ENCODE results near the gene F7. TPM values are rescaled to one million over a fixed set of nuclear protein-coding genes. Genes with fewer than 3 reads are reported as not detected.

The F7 gene
- total RNA-seq, 1 donor from 2014 or later: not detected

DNA sequence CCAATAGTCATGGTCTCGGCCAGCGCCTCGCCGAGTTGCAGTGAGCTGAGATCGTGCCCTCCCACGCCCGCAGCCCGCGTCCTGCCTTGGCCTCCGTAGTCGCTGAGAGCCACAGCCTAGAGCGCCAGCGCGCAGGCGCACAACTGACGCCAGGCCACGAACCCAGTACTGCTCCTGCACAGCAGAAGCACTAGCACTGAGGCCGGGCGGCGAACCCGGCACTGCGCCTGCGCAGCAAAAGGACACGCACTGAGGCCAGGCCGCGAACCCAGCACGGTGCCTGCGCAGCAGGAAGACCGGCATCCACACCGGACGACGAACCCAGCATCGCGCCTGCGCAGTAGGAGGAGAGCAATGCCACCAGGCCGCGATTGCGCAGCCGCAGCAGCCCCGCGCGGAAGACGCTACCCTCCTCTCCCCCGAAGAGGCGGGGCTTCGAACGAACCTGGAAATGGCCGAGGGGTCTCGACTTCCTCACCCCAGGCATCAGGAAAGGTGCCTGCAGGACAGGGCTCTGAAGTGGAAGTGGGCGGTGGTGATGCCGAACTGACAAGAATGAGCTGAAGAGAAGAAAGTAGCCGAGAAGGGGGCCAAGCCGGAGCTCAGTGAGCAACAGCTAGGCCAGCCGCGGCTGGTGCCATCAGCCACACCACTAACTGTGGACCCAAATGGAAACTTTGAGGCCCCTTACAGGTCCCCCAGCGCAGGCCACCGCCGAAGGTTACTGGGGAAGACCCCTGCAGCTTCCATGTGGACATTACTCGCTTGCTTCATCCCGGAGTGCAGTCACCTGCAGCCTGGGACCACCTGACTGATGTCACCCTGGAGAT is 24.5 kb downstream of the F7 start:
- DNase-seq (ENCODE audit: extremely low read depth, low read depth, low spot score): no peak

- no peak for DNase-seq (ENCODE audit: extremely low read depth, low read depth, low spot score)
Observed at GRCh38 chr13:113135281-113135760, 29.7 kb downstream of the F7 start.

- DNase-seq (ENCODE audit: extremely low read depth, low read depth, low spot score): no peak
Observed at GRCh38 chr13:113137691-113138298, 32.2 kb downstream of the F7 start.

DNA sequence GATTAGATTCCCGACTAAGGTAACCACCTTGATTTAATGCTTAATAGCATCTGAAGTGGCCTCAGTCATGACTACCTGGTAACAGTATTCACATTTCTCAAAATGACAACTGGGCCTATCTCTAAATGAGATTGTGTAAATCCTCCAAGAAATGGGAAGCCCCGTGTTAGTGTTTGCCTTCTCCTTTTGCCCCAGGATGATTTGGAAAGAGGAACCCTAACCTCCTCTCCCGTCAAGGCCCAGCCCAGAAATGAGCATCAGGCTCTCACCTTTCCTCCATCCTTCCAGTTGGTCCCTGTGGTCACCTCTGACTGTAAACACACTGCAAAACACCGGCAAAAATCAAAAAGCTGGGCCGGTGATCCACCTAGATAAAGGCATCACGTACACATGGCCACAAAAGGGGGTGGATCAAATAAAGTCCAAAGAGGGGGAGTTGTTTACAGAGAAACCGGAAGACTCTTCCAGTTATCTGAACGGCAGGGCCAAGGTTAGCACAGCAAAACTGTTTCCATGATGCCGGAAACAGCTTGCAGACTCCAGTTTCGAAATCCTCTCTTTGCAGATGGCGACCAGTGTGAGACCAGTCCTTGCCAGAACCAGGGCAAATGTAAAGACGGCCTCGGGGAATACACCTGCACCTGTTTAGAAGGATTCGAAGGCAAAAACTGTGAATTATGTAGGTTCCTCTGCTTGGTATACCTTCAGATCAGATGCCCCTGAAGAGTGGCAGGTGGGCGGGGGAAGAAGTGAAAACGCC is 33.4 kb downstream of the F7 start:
- no peak for DNase-seq (ENCODE audit: extremely low read depth, low read depth, low spot score)

DNA sequence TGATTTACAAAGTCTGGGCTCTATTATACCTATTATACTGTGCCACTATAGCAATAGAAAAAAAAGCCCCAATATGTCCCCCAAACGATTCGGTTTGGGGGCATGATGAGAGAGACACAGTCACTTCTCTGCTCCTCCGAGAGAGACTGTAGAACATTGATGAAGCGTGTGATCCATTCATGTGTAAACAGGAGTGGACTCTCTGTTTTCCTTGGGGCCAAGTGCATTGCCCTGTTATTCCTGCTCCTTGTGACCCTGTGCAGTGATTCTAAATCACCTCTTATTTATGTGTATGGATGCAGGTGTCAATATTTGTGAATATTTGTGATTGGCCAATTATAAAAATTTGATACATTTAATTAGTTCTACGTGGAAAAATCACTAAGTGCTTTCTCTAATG is 34.0 kb downstream of the F7 start:
- DNase-seq (ENCODE audit: extremely low read depth, low read depth, low spot score): no peak

DNA sequence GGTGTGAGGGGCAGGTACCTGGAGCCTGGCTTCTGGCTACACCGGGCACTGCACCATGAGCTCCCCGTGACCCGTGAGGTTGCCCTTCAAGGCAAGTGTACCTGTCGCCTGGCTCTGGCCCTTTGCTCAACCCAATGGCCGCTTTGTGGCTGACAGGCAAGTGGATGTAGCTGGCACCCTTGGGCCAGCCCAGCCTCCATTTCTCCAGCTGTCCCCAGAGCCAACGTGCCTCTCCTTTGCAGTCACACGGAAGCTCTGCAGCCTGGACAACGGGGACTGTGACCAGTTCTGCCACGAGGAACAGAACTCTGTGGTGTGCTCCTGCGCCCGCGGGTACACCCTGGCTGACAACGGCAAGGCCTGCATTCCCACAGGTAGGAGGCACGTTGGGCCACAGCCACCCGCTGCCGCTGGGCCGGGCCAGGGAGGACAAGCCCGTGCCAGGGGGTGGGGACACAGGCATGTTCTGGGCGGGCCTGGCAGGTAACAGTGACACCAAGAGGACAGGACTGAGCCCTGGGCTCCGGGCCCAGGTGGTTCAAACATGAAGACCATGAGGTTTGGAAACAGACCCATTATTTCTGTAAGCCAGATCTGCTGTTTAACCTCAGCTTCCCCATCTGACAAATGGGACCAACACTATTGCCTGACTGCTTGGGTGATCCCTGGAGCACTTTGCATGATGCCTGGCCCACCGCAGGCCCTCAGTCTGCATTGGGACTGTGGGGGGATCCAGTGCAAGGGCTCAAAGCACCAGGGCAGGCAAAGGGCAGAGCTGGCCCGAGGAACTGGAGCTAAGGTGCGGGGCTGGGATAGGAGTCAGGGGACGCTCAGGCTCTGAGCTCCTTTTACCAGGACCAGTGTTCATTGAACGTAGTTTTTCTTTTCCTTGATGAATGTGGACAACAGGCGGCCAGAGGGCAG is 35.3 kb downstream of the F7 start:
- DNase-seq (ENCODE audit: extremely low read depth, low read depth, low spot score): no peak

- DNase-seq (ENCODE audit: extremely low read depth, low read depth, low spot score): no peak
Observed at GRCh38 chr13:113141601-113141970, 36.0 kb downstream of the F7 start.

GRCh38 chr13:113142876-113143275 is 37.3 kb downstream of the F7 start:
- no peak for DNase-seq (ENCODE audit: extremely low read depth, low read depth, low spot score)

DNA sequence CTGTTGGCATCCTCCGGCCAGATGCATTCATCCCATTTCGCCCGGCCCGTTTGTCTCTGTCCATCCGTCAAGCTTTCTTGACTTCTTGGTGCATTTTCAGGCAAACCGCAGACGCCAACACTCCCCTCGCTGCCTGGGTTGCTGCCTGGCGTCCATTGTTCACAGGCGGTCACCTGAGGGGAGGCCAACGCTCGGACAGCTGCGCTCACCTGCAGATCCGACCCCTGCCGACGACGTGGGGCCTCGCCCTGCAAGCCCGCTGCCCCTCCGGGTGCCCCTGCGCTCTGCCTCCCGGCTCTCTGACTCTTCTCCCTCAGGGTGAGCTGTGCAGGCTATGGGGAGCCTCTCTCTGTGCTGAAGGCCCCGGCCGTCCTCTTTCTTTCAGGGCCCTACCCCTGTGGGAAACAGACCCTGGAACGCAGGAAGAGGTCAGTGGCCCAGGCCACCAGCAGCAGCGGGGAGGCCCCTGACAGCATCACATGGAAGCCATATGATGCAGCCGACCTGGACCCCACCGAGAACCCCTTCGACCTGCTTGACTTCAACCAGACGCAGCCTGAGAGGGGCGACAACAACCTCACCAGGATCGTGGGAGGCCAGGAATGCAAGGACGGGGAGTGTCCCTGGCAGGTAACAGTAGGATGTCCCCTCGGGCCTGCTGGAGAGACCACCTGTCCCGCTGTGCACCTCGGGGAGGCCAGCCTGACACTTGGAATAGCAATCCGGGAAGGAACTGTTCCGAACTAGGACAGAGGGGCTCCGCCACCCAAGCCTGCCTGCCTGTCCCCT is 38.1 kb downstream of the F7 start:
- no peak for DNase-seq (ENCODE audit: extremely low read depth, low read depth, low spot score)

DNA sequence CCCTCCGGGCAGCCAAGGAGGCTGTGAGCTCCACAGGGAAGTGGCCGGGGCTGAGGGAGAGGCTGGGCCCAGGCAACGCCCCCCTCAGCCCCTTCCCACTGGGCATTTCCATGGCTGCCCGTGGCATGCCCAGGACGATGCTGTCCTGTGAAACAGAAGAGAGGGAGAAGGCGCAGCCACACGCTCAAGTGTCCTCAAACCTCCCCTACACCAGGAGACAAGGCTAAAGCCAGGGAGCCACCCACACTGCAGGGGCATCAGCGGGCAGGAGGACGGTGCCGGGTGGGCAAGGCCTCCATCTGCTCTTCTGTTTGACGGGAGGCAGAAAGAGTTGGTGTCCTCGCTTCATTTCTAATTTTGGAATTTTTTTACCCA is 38.7 kb downstream of the F7 start:
- no peak for DNase-seq (ENCODE audit: extremely low read depth, low read depth, low spot score)

- no peak for DNase-seq (ENCODE audit: extremely low read depth, low read depth, low spot score)
Observed at GRCh38 chr13:113145496-113145895, 39.9 kb downstream of the F7 start.

- no peak for DNase-seq (ENCODE audit: extremely low read depth, low read depth, low spot score)
Observed at GRCh38 chr13:113145911-113146598, 40.5 kb downstream of the F7 start.

GRCh38 chr13:113146750-113147149 is 41.2 kb downstream of the F7 start:
- no peak for DNase-seq (ENCODE audit: extremely low read depth, low read depth, low spot score)

GRCh38 chr13:113147206-113147605 is 41.6 kb downstream of the F7 start:
- DNase-seq (ENCODE audit: extremely low read depth, low read depth, low spot score): no peak

GRCh38 chr13:113148407-113148806 is 42.8 kb downstream of the F7 start:
- no peak for DNase-seq (ENCODE audit: extremely low read depth, low read depth, low spot score)

DNA sequence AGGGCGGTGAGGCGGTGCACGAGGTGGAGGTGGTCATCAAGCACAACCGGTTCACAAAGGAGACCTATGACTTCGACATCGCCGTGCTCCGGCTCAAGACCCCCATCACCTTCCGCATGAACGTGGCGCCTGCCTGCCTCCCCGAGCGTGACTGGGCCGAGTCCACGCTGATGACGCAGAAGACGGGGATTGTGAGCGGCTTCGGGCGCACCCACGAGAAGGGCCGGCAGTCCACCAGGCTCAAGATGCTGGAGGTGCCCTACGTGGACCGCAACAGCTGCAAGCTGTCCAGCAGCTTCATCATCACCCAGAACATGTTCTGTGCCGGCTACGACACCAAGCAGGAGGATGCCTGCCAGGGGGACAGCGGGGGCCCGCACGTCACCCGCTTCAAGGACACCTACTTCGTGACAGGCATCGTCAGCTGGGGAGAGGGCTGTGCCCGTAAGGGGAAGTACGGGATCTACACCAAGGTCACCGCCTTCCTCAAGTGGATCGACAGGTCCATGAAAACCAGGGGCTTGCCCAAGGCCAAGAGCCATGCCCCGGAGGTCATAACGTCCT is 43.4 kb downstream of the F7 start:
- DNase-seq (ENCODE audit: extremely low read depth, low read depth, low spot score): no peak

GRCh38 chr13:113149711-113150549 is 44.3 kb downstream of the F7 start:
- no peak for DNase-seq (ENCODE audit: extremely low read depth, low read depth, low spot score)

Measured in glomerular endothelial cell (primary cell).